SU-DHL-6 (cell line): ENCODE measurements around the gene MME.

Experiments
- CTCF ChIP-seq: fragments of 200-600 bp; sonication (generic); IDR thresholded peaks from one replicate; pipeline ENCODE4 v1.5.1; 2017; ENCODE audit warnings: antibody characterized with exemption, mild to moderate bottlenecking, low read length, moderate library complexity; ENCODE audit not compliant: insufficient read depth, poor library complexity, severe bottlenecking
- EZH2phosphoT487 ChIP-seq: fragments of 200-600 bp; sonication (generic), shearing (Covaris generic); conservative IDR thresholded peaks from 2 replicates; pipeline ENCODE4 v1.6.1; 2018; ENCODE audit warnings: mild to moderate bottlenecking, antibody characterized with exemption, low read length, moderate library complexity, mixed read lengths

GRCh38 chr3:155106119-155106518 is 26.0 kb downstream of the MME start:
- TF ChIP-seq CTCF: no peak
- no peak for TF ChIP-seq EZH2phosphoT487
